ENCODE data around the gene GRB10. TPM values are rescaled to one million over a fixed set of nuclear protein-coding genes. Genes with fewer than 3 reads are reported as not detected.

Gene GRB10
- total RNA-seq, 4 donors from 2014 or later = 8.8 to 55.7 (median 14.3) TPM

DNA sequence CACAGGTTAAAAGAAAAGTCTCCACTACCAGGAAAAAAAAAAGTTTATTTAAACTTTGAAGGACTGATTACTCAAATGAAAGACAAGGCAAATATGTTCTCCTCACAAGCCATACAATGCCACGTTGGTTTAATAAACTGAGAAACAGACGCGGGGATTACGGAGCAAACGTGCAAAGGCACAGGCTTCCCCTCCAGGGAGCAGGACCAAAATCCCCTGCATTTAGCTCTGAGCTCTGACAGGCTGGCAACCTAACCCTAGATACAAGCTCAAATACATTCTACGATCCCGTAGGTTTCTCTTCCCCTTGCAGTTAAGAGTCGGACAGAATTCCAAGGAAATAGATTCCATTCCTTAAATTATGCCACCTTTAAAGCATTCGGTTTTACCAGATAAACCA lies 7.7 kb upstream of the GRB10 start:
- Histone ChIP-seq H3K4me3 (peak overlapping the region in 1 of 4 donors; percentile 62), H3K9me3 (no peaks in the 10 kb centered on the region), H3K27ac (no peak overlapping the region), H3K36me3 (no peaks in the 10 kb centered on the region), H3K4me1 (peaks cover 7 to 28% (median 14%) of the 10 kb centered on the region in 4 donors), H3K27me3 (peaks cover 21% of the 10 kb centered on the region)
- 71 to 75% methylated on average over 9 of the region's 9 CpGs for WGBS, 2 donors (ENCODE audit: low coverage in 1 of 2)
- no peak for TF ChIP-seq POLR2A (IDR thresholded peaks at IDR 0.05)
- no peak for TF ChIP-seq EP300 (IDR thresholded peaks at IDR 0.05; ENCODE audit: low read depth)
- TF ChIP-seq, protein P1, sequence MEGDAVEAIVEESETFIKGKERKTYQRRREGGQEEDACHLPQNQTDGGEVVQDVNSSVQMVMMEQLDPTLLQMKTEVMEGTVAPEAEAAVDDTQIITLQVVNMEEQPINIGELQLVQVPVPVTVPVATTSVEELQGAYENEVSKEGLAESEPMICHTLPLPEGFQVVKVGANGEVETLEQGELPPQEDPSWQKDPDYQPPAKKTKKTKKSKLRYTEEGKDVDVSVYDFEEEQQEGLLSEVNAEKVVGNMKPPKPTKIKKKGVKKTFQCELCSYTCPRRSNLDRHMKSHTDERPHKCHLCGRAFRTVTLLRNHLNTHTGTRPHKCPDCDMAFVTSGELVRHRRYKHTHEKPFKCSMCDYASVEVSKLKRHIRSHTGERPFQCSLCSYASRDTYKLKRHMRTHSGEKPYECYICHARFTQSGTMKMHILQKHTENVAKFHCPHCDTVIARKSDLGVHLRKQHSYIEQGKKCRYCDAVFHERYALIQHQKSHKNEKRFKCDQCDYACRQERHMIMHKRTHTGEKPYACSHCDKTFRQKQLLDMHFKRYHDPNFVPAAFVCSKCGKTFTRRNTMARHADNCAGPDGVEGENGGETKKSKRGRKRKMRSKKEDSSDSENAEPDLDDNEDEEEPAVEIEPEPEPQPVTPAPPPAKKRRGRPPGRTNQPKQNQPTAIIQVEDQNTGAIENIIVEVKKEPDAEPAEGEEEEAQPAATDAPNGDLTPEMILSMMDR (IDR thresholded peaks at IDR 0.05) = no peak
- TF ChIP-seq POLR2AphosphoS5 (IDR thresholded peaks at IDR 0.05) = no peak
- in situ Hi-C loops (cut with MboI; ENCODE audit: low pct_ligation_motif_present in 1 of 4, low pct_unique_long_range_greater_than_20kb in 1 of 4, low sequenced_read_pairs in 3 of 4) (no loop called here), intact Hi-C loops (cut with DNase I; ENCODE audit: low total_unique reads) (loop anchor here (5.0 kb wide), 1 partner anchor 108 kb away; no protein-coding TSS in a partner anchor)
- no peak for DNase-seq

DNA sequence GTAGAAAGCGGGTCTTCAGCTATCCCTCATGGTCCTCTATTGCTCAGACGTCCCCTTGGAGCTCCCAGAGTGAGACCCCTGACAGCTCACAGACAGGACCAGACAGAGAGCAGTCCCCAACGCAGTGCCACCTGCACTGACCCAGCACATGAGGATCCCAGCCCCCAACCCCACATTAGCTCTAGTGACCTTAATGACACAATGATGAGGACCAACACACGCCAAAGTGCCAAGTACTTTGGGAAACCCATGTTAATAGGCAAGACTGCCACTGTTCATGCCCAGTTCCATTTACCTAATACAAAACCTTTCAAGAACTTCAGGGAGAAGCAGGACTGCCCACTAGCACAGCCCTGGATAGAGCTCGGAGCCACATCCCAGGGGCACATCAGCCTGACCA lies 5.7 kb upstream of the GRB10 start:
- Histone ChIP-seq H3K27ac (no peak overlapping the region), H3K27me3 (peaks cover 17% of the 10 kb centered on the region), H3K4me1 (peaks cover 7 to 30% (median 14%) of the 10 kb centered on the region in 4 donors), H3K36me3 (no peaks in the 10 kb centered on the region), H3K9me3 (no peaks in the 10 kb centered on the region), H3K4me3 (no peak overlapping the region)
- TF ChIP-seq POLR2A (IDR thresholded peaks at IDR 0.05) = no peak
- TF ChIP-seq POLR2AphosphoS5 (IDR thresholded peaks at IDR 0.05) = no peak
- DNase-seq = no peak
- intact Hi-C loops (cut with DNase I; ENCODE audit: low total_unique reads) (no loop called here), in situ Hi-C loops (cut with MboI; ENCODE audit: low pct_ligation_motif_present in 1 of 4, low pct_unique_long_range_greater_than_20kb in 1 of 4, low sequenced_read_pairs in 3 of 4) (no loop called here)
- 94 to 100% methylated on average over 1 to 5 of the region's 5 CpGs for WGBS, 2 donors (ENCODE audit: low coverage in 1 of 2)

DNA sequence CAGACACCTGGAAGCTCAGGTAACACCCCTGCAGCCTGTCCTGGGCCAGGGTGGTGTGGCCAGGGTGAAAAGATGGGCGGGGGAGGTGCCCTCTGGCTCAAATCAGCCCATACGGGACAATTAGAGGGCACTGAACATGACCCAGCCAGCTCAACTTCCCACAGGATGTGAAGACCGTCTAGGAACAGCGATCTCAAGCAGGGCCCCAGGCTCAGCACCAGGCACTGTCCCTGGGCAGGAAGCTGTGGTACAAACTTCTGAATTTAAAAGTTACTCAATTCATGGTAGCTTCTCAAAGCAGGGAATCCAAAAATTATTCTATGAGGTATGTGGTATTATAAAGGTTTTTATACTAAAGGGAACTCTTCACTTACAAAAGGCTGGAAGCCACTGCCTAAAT lies 5.1 kb upstream of the GRB10 start:
- no peak overlapping the region for H3K27ac ChIP-seq
- no peaks in the 10 kb centered on the region for H3K36me3 ChIP-seq
- no peak overlapping the region for H3K4me3 ChIP-seq
- H3K27me3 ChIP-seq = peaks cover 17% of the 10 kb centered on the region
- WGBS, 2 donors (ENCODE audit: low coverage in 1 of 2) = 63 to 73% methylated on average over 3 to 4 of the region's 4 CpGs
- no peak for DNase-seq
- intact Hi-C loops (cut with DNase I; ENCODE audit: low total_unique reads) (no loop called here), in situ Hi-C loops (cut with MboI; ENCODE audit: low pct_ligation_motif_present in 1 of 4, low pct_unique_long_range_greater_than_20kb in 1 of 4, low sequenced_read_pairs in 3 of 4) (no loop called here)
- TF ChIP-seq POLR2A (IDR thresholded peaks at IDR 0.05) (no peak), POLR2AphosphoS5 (IDR thresholded peaks at IDR 0.05) (no peak), EP300 (IDR thresholded peaks at IDR 0.05; ENCODE audit: low read depth) (no peak)
- TF ChIP-seq, protein P1 (IDR thresholded peaks at IDR 0.05) = no peak
- H3K4me1 ChIP-seq = peaks cover 7 to 30% (median 14%) of the 10 kb centered on the region in 4 donors
- no peaks in the 10 kb centered on the region for H3K9me3 ChIP-seq

DNA sequence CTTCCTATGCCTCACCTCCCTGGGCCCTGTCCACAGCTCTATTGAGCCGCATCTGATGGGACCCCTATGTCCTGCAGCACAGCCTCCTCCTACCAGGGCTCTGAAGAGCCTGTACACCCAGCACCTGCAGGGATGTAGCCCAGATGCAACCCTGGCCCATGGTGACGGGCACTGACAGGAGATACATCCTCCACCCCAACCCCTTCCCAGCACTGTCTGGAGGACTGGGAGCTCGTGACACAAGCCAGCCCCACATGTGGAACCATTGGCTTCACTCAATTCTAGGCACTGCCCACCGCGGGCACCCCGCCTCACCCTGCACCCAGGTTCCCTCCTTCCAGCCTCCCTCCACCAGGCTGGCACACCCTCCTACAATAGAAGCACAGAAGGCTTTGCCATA lies 2.6 kb upstream of the GRB10 start:
- Histone ChIP-seq H3K27ac (no peak overlapping the region), H3K9me3 (no peaks in the 10 kb centered on the region), H3K4me3 (no peak overlapping the region), H3K4me1 (peaks cover 0 to 21% (median 9%) of the 10 kb centered on the region in 4 donors), H3K27me3 (peaks cover 5% of the 10 kb centered on the region), H3K36me3 (no peaks in the 10 kb centered on the region)
- TF ChIP-seq POLR2AphosphoS5 (IDR thresholded peaks at IDR 0.05) (no peak), EP300 (IDR thresholded peaks at IDR 0.05; ENCODE audit: low read depth) (no peak), POLR2A (IDR thresholded peaks at IDR 0.05) (no peak)
- TF ChIP-seq, protein P1 (IDR thresholded peaks at IDR 0.05) = no peak
- in situ Hi-C loops (cut with MboI; ENCODE audit: low pct_ligation_motif_present in 1 of 4, low pct_unique_long_range_greater_than_20kb in 1 of 4, low sequenced_read_pairs in 3 of 4) = no loop called here
- no peak for DNase-seq
- 80% methylated on average over 6 of the region's 6 CpGs; no CpG with 5 or more reads in 1 of the 2 donors for WGBS, 2 donors (ENCODE audit: low coverage in 1 of 2)
- intact Hi-C loops (cut with DNase I; ENCODE audit: low total_unique reads) = no loop called here
